SK-N-MC (cell line): ENCODE measurements around the gene TEX14.

Source experiments
- DNase-seq: peaks from one replicate; pipeline ENCODE4 v3.0.0-alpha.2; 2011; ENCODE audit warnings: low read depth, low spot score
- H3K27ac ChIP-seq: fragments of 200-600 bp; sonication (generic); 2 replicates; pipeline ENCODE4 v1.5.1; 2016; ENCODE audit warnings: mixed run types
- H3K36me3 ChIP-seq: fragments of 200-600 bp; sonication (generic); 2 replicates; pipeline ENCODE4 v1.6.1; 2017; ENCODE audit warnings: antibody characterized with exemption, low read length, mixed read lengths; ENCODE audit not compliant: insufficient read depth
- H3K4me3 ChIP-seq: fragments of 200-600 bp; sonication (generic); 2 replicates; pipeline ENCODE4 v1.5.1; 2016
- H3K9ac ChIP-seq: fragments of 200-600 bp; sonication (generic); 2 replicates; pipeline ENCODE4 v1.8.0; 2017; ENCODE audit warnings: mixed run types, mixed read lengths; ENCODE audit not compliant: insufficient read length
- H3K9me3 ChIP-seq: fragments of 200-600 bp; sonication (generic); 2 replicates; pipeline ENCODE4 v1.6.1; 2017; ENCODE audit warnings: low read depth, mild to moderate bottlenecking, antibody characterized with exemption, low read length, moderate library complexity, mixed read lengths
- EZH2 ChIP-seq: fragments of 200-600 bp; sonication (generic); IDR thresholded peaks from one replicate; pipeline ENCODE4 v1.6.1; 2017; ENCODE audit warnings: antibody characterized with exemption
- FOXP2 ChIP-seq: optimal IDR thresholded peaks from 2 replicates; pipeline ENCODE3; 2011; ENCODE audit warnings: mild to moderate bottlenecking, moderate library complexity; ENCODE audit not compliant: insufficient read depth; ENCODE audit errors: extremely low read length, control extremely low read depth
- POLR2AphosphoS5 ChIP-seq: IDR thresholded peaks from 2 replicates; pipeline ENCODE4 v1.6.1; 2012; ENCODE audit warnings: mild to moderate bottlenecking, low read depth, low read length, borderline replicate concordance

TEX14 gene

DNA sequence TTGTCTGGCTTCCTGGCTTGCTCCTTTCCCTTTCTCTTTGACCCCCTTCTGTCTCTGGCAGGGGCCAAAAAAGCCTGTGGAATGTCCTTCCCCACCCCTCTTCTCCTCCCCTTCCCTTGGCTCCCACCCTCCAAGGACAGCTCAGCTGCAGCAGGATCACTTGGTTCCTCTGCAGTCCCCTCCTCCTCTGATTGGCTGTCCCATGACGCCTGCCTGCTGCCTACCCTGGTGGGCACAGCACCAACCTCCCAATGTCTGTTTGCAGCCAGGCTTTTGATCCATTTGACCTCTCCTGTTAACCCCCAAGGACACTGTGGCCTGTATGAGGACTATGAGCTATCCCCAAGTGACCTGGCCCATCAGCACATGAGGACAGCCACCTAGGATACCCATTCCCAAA lies 162.6 kb downstream of the TEX14 start:
- no peaks in the 10 kb centered on the region for H3K36me3 ChIP-seq
- H3K27ac ChIP-seq = no peak overlapping the region
- TF ChIP-seq POLR2AphosphoS5 (no peak), EZH2 (no peak), FOXP2 (no peak)
- DNase-seq = no peak
- H3K4me3 ChIP-seq = no peak overlapping the region
- H3K9ac ChIP-seq = no peak overlapping the region
- H3K9me3 ChIP-seq = no peaks in the 10 kb centered on the region

DNA sequence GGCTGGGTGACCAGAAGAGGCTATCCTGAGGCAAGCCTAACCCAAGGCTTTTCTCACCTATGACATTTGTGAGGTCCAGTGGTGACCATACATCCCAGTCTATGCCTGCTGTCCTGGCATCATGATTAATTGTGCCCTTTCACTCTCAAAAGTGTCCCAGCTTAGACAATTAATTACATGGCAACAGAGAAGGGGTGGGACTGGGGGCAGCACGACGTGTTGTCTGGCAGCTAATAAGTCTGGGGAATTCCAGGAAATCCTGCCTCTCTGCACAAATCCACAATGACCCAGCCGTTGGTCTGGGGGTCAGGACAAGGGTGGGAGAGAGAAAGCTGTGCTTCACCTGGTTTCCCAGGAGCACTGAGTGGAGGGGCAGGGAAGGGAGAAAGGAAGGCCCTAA lies 163.4 kb downstream of the TEX14 start:
- no peak for DNase-seq
- no peak overlapping the region for H3K4me3 ChIP-seq
- TF ChIP-seq FOXP2 (no peak), EZH2 (no peak), POLR2AphosphoS5 (no peak)
- no peak overlapping the region for H3K9ac ChIP-seq
- no peaks in the 10 kb centered on the region for H3K36me3 ChIP-seq
- H3K27ac ChIP-seq = no peak overlapping the region
- no peaks in the 10 kb centered on the region for H3K9me3 ChIP-seq

DNA sequence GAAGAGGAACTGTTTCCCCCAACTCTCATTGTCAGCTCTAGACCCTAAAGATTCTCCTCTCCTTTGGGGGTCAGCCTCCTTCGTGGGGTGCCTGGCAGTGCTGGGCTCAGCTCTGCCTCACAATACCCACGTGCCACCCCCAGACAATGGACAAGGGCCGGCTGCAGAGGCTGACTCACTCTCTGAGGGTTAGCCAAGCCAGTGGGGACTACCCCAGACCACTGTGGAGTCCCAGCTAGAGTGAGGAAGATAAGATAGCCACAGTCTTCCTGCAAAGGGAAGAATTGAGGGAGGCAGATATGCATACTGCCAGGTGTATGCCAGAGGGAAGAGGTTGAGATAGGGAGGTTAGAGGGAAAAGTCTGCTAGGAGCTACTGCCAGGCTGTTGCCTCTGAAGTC lies 163.9 kb downstream of the TEX14 start:
- no peak overlapping the region for H3K9ac ChIP-seq
- H3K9me3 ChIP-seq = no peaks in the 10 kb centered on the region
- H3K4me3 ChIP-seq = no peak overlapping the region
- TF ChIP-seq FOXP2 (no peak), EZH2 (no peak), POLR2AphosphoS5 (no peak)
- no peak for DNase-seq
- H3K36me3 ChIP-seq = no peaks in the 10 kb centered on the region
- no peak overlapping the region for H3K27ac ChIP-seq

GRCh38 chr17:58527306-58527705 lies 164.5 kb downstream of the TEX14 start:
- H3K36me3 ChIP-seq = no peaks in the 10 kb centered on the region
- no peak overlapping the region for H3K9ac ChIP-seq
- DNase-seq = no peak
- TF ChIP-seq EZH2 (no peak), FOXP2 (no peak)
- no peak overlapping the region for H3K4me3 ChIP-seq
- no peaks in the 10 kb centered on the region for H3K9me3 ChIP-seq
- H3K27ac ChIP-seq = no peak overlapping the region

DNA sequence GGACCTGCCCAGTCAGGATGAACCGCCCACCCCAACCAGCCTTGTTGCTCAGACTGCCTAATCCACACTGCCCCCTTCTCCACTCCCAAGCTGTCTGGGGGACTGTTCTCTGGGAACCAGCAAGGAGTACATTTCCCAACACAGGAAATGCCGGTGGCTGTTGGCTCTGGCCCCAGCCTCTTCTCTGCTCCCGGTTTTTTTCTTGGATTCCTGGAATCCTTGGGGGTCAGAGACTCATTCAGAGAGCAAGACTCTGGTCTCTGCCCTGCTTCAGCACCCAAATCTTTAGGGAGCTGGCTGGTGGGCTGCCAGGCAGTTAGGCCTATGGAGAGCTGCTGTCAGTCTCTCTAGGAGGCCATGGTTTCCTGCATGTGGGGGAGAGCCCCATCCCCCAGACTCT lies 166.6 kb downstream of the TEX14 start:
- H3K27ac ChIP-seq = peak overlapping the region; percentile 52; the same call in 1 of the 2 replicates
- H3K9ac ChIP-seq = no peak overlapping the region
- H3K36me3 ChIP-seq = no peaks in the 10 kb centered on the region
- peak overlapping the region; percentile 17; the same call in 1 of the 2 replicates for H3K4me3 ChIP-seq
- DNase-seq = no peak
- no peaks in the 10 kb centered on the region for H3K9me3 ChIP-seq
- no peak for TF ChIP-seq EZH2
- TF ChIP-seq FOXP2 = no peak
- TF ChIP-seq POLR2AphosphoS5 = no peak

GRCh38 chr17:58521680-58522079 lies 170.2 kb downstream of the TEX14 start:
- no peak for TF ChIP-seq FOXP2
- Histone ChIP-seq H3K9me3 (no peaks in the 10 kb centered on the region), H3K36me3 (no peaks in the 10 kb centered on the region), H3K9ac (no peak overlapping the region), H3K4me3 (no peak overlapping the region), H3K27ac (no peak overlapping the region)
- DNase-seq = no peak

- no peak for DNase-seq
- TF ChIP-seq EZH2 (no peak), POLR2AphosphoS5 (no peak), FOXP2 (no peak)
- H3K36me3 ChIP-seq = no peaks in the 10 kb centered on the region
- no peak overlapping the region for H3K4me3 ChIP-seq
- no peaks in the 10 kb centered on the region for H3K9me3 ChIP-seq
- no peak overlapping the region for H3K27ac ChIP-seq
- no peak overlapping the region for H3K9ac ChIP-seq
Observed at GRCh38 chr17:58520843-58521430, 170.9 kb downstream of the TEX14 start.

DNA sequence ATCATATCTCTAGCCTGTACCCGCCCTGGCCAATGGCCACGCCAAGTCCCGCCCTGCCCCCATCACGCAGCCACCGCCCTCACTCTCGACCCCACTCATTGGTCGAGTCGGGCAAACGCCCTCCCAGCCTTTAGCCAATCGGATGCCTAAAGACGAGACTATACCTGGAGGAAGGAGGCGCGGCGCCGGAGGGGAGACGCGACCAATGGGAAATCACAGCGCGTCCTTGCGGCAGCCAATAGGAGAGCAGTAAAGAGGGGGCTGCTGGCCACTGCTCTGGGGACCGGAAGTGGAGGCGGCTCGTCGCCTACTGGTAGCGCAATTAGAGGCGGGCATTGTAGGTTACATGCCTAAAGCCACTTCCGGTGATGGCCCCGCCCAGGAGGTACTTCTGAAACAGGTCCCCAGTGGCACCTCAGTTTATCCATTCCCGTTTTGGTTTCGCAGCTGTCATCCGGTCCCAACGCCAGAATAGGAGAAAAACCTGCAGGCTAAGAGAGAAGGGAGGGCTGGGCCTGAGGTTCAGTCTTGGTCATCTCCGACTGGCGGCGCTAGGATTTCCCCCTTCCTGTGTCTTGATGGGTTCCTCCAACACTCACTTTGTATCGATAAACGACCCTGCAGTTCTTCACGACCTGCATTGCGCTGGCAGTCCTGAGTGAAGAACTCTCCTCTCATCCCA lies 173.8 kb downstream of the TEX14 start:
- Histone ChIP-seq H3K4me3 (peak overlapping the region; percentile 95), H3K27ac (peak overlapping the region; percentile 77), H3K9ac (peak overlapping the region; percentile 83), H3K36me3 (no peaks in the 10 kb centered on the region), H3K9me3 (no peaks in the 10 kb centered on the region)
- peak; percentile 26 for TF ChIP-seq FOXP2
- peak; percentile 48; the same call in 1 of the 2 replicates for TF ChIP-seq POLR2AphosphoS5
- no peak for TF ChIP-seq EZH2
- peak; percentile 97 for DNase-seq
